Adrenal gland (tissue), 12 donors: ENCODE measurements around the gene CDCA7. TPM values are rescaled to one million over a fixed set of nuclear protein-coding genes. Genes with fewer than 3 reads are reported as not detected.

Experiments
- DNase-seq, 7 donors: peaks; one replicate each; pipeline ENCODE4 v3.0.0-alpha.2; 2019 to 2020
- H3K27ac ChIP-seq, 5 donors: fragments of 200-600 bp; sonication (generic) in 4 of 5; 1 replicate in 3 of 5; 2 replicates in 2 of 5; pipeline versions ENCODE4 v1.5.1 to v1.8.0; 2016 to 2020; ENCODE audit warnings: mild to moderate bottlenecking in 1 of 5
- H3K27me3 ChIP-seq: fragments of 200-600 bp; 2 replicates; pipeline ENCODE4 v1.8.0; 2021
- H3K36me3 ChIP-seq, 2 donors: fragments of 200-600 bp; replicated peaks in 1 of 2; 1 replicate in 1 of 2; 2 replicates in 1 of 2; pipeline versions ENCODE4 v1.5.1 to v1.8.0; 2018 to 2022
- H3K4me1 ChIP-seq, 2 donors: fragments of 200-600 bp; replicated peaks in 1 of 2; 1 replicate in 1 of 2; 2 replicates in 1 of 2; pipeline versions ENCODE4 v1.5.1 to v1.8.0; 2018 to 2021
- H3K4me3 ChIP-seq, 4 donors: fragments of 200-600 bp; sonication (generic) in 3 of 4; one replicate each; pipeline ENCODE4 v1.5.1; 2016 to 2018
- H3K9me3 ChIP-seq, 3 donors: fragments of 200-600 bp; sonication (generic) in 1 of 3; replicated peaks in 1 of 3; 1 replicate in 2 of 3; 2 replicates in 1 of 3; pipeline versions ENCODE4 v1.5.1 to v1.8.0; 2016 to 2021
- POLR2A ChIP-seq, 2 donors: fragments of 450-650 bp; IDR thresholded peaks; one replicate each; pipeline ENCODE4 v1.6.1; 2017; ENCODE audit warnings: antibody characterized with exemption in 2 of 2, mild to moderate bottlenecking in 2 of 2, moderate library complexity in 1 of 2
- WGBS, 4 donors: extraction: QIAGEN DNeasy Blood & Tissue Kit in 2 of 4; methylation state at CpG; one replicate each; pipeline versions ENCODE4 v1.1.5 to v1.1.7; 2013 to 2017; 5-methylcytosine and 5-hydroxymethylcytosine counted together
- intact Hi-C, 2 donors: fragments of 100-400 bp; cut with DNase I; formaldehyde crosslinking; loops; one replicate each; pipeline versions ENCODE4 v1.14.1 to v1.15.0; 2022 to 2023
- polyA plus RNA-seq, 3 donors: library from polyadenylated mRNA; stranded (reverse); fragments of 200-250 nt in 2 of 3; fragments of 350-450 nt in 1 of 3; fragmentation: Illumina TruSeq in 1 of 3; extraction: RNeasy Lipid Tissue Mini Kit (QIAGEN cat#74804) in 1 of 3; gene quantifications; one replicate each; pipeline ENCODE4 v1.2.3, GENCODE V29; 2013 to 2014
- total RNA-seq, 9 donors: library from RNA; depleted of rRNA in 4 of 9; stranded (reverse); fragments of >200 nt in 4 of 9; fragments of 120-200 nt in 1 of 9; fragmentation: NEBNext Ultra II Directional in 1 of 9; extraction: Animal tissue kit (Norgen Biotek cat#: 25700) in 1 of 9; gene quantifications; one replicate each; pipeline versions ENCODE4 v1.1.0 to v1.2.4, GENCODE V29; 2013 to 2023
- TF ChIP-seq, protein P1 (sequence below), 6 experiments: fragments of 450-650 bp in 4 of 6; fragments of 200-600 bp in 2 of 6; sonication (generic) in 1 of 6; IDR thresholded peaks; 1 replicate in 5 of 6; 2 replicates in 1 of 6; pipeline versions ENCODE4 v1.5.1 to v1.8.0; 2016 to 2021; ENCODE audit warnings: antibody characterized with exemption in 6 of 6, mild to moderate bottlenecking in 2 of 6, moderate library complexity in 1 of 6
- donor health status: healthy with polysubstance abuse.
- donor health status: Bipolar disorder and iron deficiency.
- donor health status: DM: yes; HTN: yes; CAD: no.
- donor health status: DM: no; HTN: no; CAD: no.
- donor health status: DM: no; HTN: no; CAD: no.
- donor health status: DM: yes; HTN: yes; CAD: no.

Gene CDCA7
- total and polyA plus RNA-seq, 12 donors: 0.14 to 4.4 (median 0.61) TPM; not detected in 1

DNA sequence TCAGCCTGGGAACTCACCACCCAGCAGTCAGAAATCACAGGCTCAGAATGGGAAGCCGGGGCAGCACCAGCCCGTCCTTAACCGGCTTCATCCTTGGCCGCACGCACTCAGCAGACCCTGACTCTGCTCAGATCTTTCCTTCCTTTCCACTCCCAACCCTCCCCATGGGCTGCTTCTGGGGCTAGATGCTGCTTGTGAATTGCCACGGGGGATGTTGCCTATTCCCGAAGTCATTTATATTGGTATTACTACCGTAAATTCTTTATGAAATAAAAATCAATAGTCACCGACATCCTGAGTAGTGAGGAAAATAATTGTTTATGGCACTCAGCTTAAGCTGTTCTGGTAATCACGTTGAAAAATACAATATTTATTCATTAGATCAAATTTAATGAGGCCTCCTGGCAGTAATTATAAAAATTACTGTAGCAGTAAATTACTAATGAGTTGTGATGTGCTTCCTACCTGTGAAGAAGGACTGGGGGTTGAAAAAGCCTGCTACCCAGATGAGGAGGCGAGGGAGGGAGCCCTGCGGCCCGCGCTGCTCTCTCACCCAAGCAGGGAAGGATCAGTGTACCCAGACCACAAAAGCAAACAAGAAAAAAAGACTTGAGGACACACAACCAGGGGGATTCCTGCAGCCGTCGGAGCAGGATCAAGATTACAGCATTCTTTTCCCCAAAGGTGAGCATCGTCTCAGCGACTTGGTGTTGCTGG lies 31.5 kb downstream of the CDCA7 start:
- Histone ChIP-seq H3K27ac (no peak overlapping the region), H3K4me1 (no peaks in the 10 kb centered on the region), H3K4me3 (no peak overlapping the region), H3K36me3 (no peaks in the 10 kb centered on the region), H3K9me3 (no peaks in the 10 kb centered on the region), H3K27me3 (no peaks in the 10 kb centered on the region)
- intact Hi-C loops: no loop called here
- no peak for DNase-seq
- 74 to 84% (median 80%) methylated on average over 18 of the region's 18 CpGs for WGBS, 4 donors
- TF ChIP-seq, protein P1, sequence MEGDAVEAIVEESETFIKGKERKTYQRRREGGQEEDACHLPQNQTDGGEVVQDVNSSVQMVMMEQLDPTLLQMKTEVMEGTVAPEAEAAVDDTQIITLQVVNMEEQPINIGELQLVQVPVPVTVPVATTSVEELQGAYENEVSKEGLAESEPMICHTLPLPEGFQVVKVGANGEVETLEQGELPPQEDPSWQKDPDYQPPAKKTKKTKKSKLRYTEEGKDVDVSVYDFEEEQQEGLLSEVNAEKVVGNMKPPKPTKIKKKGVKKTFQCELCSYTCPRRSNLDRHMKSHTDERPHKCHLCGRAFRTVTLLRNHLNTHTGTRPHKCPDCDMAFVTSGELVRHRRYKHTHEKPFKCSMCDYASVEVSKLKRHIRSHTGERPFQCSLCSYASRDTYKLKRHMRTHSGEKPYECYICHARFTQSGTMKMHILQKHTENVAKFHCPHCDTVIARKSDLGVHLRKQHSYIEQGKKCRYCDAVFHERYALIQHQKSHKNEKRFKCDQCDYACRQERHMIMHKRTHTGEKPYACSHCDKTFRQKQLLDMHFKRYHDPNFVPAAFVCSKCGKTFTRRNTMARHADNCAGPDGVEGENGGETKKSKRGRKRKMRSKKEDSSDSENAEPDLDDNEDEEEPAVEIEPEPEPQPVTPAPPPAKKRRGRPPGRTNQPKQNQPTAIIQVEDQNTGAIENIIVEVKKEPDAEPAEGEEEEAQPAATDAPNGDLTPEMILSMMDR (IDR thresholded peaks at IDR 0.05): no peak
- no peak for TF ChIP-seq POLR2A (IDR thresholded peaks at IDR 0.05)

DNA sequence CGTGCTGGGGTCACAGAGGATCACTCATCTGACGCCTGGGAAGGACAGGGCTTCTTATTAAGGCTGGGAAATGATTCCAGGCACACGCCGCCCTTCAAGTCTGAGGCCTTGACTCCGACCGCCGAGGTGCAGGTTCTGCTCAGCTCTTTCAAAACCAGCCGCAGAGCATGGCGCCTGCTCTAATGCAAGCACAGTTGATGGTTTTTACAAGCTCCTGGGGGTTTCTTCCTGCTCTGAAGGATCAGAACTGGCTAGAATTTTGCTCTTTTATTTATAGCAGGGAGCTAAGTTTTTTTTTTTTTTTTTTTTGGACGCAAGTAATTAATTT lies 32.0 kb downstream of the CDCA7 start:
- 69 to 77% (median 72%) methylated on average over 8 to 10 of the region's 10 CpGs for WGBS, 4 donors
- Histone ChIP-seq H3K27ac (no peak overlapping the region), H3K4me1 (no peaks in the 10 kb centered on the region), H3K27me3 (no peaks in the 10 kb centered on the region), H3K9me3 (no peaks in the 10 kb centered on the region), H3K4me3 (no peak overlapping the region), H3K36me3 (no peaks in the 10 kb centered on the region)
- TF ChIP-seq POLR2A (IDR thresholded peaks at IDR 0.05): no peak
- TF ChIP-seq, protein P1 (IDR thresholded peaks at IDR 0.05): no peak
- DNase-seq: no peak
- intact Hi-C loops: no loop called here

DNA sequence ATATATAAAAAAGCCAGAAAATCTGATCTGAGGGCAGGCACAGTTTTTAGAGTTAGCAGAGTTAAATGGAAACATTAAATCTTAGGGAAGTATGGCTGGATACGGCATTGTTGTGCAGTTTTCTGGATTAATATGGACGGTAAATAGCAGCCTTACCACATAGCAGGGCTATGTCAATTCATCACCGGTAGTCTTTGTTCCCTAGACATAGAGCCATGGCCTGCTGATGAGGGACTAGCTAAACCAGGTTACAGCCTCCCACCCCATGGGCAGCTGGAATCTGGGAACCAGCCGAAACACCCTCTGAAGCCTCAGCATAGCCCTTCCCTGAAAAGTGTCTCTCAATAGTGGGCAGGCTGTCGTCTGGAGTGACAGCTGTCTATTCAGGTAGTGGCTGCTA lies 32.4 kb downstream of the CDCA7 start:
- Histone ChIP-seq H3K27ac (no peak overlapping the region), H3K4me3 (no peak overlapping the region), H3K9me3 (no peaks in the 10 kb centered on the region), H3K36me3 (no peaks in the 10 kb centered on the region), H3K4me1 (no peaks in the 10 kb centered on the region), H3K27me3 (no peaks in the 10 kb centered on the region)
- no peak for DNase-seq
- TF ChIP-seq POLR2A (IDR thresholded peaks at IDR 0.05): no peak
- TF ChIP-seq, protein P1 (IDR thresholded peaks at IDR 0.05): no peak
- intact Hi-C loops: no loop called here
- 77 to 84% (median 82%) methylated on average over 5 of the region's 5 CpGs for WGBS, 4 donors

DNA sequence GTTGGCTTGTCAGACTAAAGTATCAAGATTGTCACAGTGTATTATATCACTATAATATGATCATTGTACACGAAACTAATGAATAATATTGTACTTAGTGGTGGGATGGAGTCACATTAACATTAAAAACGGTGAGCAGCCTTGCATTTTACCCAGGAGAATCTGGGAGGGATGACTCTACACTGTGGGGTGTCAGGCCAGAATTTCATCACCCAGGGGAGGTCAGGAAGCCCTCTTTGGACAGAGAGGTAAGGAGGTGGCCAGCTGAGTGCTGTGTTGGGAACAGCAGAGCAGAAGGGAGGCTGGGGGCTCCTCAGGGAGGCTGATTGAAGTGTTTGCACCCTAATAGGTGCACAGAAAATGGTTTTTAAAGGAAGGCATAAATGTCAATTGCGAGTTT lies 33.0 kb downstream of the CDCA7 start:
- intact Hi-C loops: no loop called here
- no peak overlapping the region for H3K4me3 ChIP-seq
- TF ChIP-seq, protein P1 (IDR thresholded peaks at IDR 0.05): no peak
- TF ChIP-seq POLR2A (IDR thresholded peaks at IDR 0.05): no peak

More for the DNA sequence above, 33.0 kb downstream of the CDCA7 start:
- Histone ChIP-seq H3K4me1 (no peaks in the 10 kb centered on the region), H3K9me3 (no peaks in the 10 kb centered on the region), H3K27me3 (no peaks in the 10 kb centered on the region), H3K27ac (no peak overlapping the region), H3K36me3 (no peaks in the 10 kb centered on the region)
- WGBS, 4 donors: 61 to 85% (median 72%) methylated on average over 3 of the region's 3 CpGs
- no peak for DNase-seq
